Activated CD4-positive, alpha-beta T cell treated with anti-CD3 and anti-CD28 coated beads for 4 hours (primary cell): ENCODE results near the gene TMEM185A.
"Not testable (repeated sequence)": the region's sequence is repeated elsewhere in the genome, so short reads cannot be mapped to it uniquely, and the experiment has no call there.

Experiments used
- DNase-seq, 2 donors: peaks; one replicate each; pipeline ENCODE4 v3.0.0-alpha.2; 2020

TMEM185A gene

DNA sequence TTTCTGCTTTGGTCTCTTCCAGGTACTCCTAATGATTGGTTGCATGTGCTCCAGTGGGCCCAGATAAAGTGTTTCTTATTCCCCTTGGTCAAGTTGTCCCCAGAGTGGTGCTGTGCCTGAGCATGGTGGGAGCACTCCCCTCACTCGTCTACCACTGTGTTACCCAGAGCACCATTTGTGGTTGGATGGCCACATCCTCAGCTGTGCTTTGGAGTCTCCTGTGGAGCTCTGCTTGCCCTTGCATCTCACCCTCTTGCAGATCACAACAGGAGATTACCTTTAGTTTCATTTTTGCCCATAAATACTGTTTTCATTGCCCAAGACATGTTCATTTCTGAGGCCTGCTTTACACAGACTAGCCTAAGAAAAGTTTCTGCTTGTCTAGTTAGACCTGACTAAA lies 81.1 kb downstream of the TMEM185A start:
- DNase-seq, result not testable (repeated sequence)

GRCh38 chrX:149549701-149550100 lies 81.9 kb downstream of the TMEM185A start, which contains the start of gene HSFX3:
Gene HSFX3, minus strand, starts transcription at chrX:149549924. Its CDS starts 72 bp downstream, at chrX:149549852.
- DNase-seq, result not testable (repeated sequence)

- not testable (repeated sequence) for DNase-seq
Measured at GRCh38 chrX:149547782-149548181, 83.8 kb downstream of the TMEM185A start.

GRCh38 chrX:149546962-149547361 lies 84.6 kb downstream of the TMEM185A start:
- DNase-seq, result not testable (repeated sequence)
